Upper lobe of left lung (tissue), 4 donors: ENCODE measurements around the gene PDZK1IP1.

Experiments used
- CTCF ChIP-seq, 6 experiments: fragments of 450-650 bp in 4 of 6; fragments of 200-600 bp in 2 of 6; sonication (generic) in 2 of 6; IDR thresholded peaks; one replicate each; pipeline ENCODE4 v1.5.1; 2016 to 2019; ENCODE audit warnings: antibody characterized with exemption in 6 of 6
- POLR2AphosphoS5 ChIP-seq, 2 donors: sonication (generic); formaldehyde crosslinking; IDR thresholded peaks; one replicate each; pipeline ENCODE4 v1.5.1; 2017; ENCODE audit warnings: antibody characterized with exemption in 2 of 2

- TF ChIP-seq CTCF (IDR thresholded peaks at IDR 0.05) (no peak), POLR2AphosphoS5 (IDR thresholded peaks at IDR 0.05) (no peak)
These were observed 1.9 kb downstream of the PDZK1IP1 start for GRCh38 chr1:47187926-47188250.
